AG10803 (cell line): ENCODE data around the gene SPIB.

Source experiments
- DNase-seq: peaks from one replicate; pipeline ENCODE4 v3.0.0; 2010; ENCODE audit warnings: low read depth
- H3K4me3 ChIP-seq: 2 replicates; pipeline ENCODE4 v1.5.1; 2011; ENCODE audit warnings: mild to moderate bottlenecking, low read length, control low read depth
- TF ChIP-seq, protein P1 (sequence below): conservative IDR thresholded peaks from 2 replicates; pipeline ENCODE4 v1.5.1; 2011; ENCODE audit warnings: mild to moderate bottlenecking, low read length, control low read depth, inconsistent platforms

The SPIB gene

DNA sequence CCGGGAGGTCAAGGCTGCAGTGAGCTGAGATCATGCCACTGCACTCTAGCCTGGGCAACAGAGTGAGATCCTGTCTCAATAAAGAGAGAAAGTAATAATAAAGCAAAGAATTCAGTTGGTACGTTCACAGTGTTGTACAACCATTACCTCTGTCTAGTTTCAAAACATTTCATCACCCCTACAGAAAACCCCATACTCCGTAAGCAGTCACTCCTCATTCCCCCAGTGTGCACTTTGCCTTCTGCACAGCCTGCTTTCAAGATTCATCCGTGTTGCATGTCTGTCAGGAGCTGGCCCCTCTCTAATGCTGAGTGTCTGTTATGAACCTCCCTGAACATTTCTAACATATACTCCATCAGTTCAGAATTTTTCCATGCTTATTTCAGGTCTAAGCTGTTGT is 25.1 kb upstream of the SPIB start:
- DNase-seq: no peak
- H3K4me3 ChIP-seq: no peak overlapping the region
- TF ChIP-seq, protein P1, sequence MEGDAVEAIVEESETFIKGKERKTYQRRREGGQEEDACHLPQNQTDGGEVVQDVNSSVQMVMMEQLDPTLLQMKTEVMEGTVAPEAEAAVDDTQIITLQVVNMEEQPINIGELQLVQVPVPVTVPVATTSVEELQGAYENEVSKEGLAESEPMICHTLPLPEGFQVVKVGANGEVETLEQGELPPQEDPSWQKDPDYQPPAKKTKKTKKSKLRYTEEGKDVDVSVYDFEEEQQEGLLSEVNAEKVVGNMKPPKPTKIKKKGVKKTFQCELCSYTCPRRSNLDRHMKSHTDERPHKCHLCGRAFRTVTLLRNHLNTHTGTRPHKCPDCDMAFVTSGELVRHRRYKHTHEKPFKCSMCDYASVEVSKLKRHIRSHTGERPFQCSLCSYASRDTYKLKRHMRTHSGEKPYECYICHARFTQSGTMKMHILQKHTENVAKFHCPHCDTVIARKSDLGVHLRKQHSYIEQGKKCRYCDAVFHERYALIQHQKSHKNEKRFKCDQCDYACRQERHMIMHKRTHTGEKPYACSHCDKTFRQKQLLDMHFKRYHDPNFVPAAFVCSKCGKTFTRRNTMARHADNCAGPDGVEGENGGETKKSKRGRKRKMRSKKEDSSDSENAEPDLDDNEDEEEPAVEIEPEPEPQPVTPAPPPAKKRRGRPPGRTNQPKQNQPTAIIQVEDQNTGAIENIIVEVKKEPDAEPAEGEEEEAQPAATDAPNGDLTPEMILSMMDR: no peak

DNA sequence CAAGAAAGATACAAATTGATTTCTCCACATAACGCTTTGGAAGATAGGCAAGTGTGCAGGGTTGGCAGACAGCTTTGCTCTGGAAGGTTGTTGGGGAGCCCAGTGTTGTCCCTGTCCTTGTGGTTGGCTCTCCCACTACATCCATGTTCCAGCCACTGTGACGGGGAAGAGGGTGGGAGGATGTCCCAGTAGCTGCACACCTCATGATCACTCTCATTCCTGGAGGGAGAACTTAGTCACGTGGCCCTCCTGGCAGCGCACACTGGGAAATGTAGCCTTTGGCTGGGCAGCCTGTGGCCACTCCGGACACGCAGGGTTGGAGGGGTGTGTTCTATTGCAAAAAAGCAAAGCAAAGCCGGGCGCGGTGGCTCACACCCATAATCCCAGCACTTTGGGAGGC is 24.7 kb upstream of the SPIB start:
- H3K4me3 ChIP-seq: no peak overlapping the region
- TF ChIP-seq, protein P1: no peak
- DNase-seq: no peak

- TF ChIP-seq, protein P1: no peak
- DNase-seq: no peak
- H3K4me3 ChIP-seq: no peak overlapping the region
Measured at GRCh38 chr19:50398675-50399367, 19.9 kb upstream of the SPIB start.

DNA sequence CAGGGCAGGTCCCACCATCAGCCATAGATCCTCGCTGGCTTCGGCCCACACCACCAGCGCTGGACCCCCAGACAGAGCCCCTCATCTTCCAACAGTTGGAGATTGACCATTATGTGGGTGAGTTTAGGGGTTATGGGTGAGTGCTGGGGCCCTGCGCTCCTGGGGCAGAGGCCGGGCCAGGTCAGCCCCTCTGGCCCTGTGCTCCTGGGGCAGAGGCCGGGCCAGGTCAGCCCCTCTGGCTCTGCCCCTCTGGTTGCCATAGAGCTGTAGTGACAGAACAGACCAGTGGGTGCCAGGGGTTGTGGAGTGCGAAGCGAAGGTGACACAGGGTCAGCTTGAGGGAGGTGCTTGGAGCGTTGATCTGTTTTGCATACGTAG is 19.4 kb upstream of the SPIB start:
- TF ChIP-seq, protein P1: no peak
- no peak for DNase-seq
- H3K4me3 ChIP-seq: no peak overlapping the region

DNA sequence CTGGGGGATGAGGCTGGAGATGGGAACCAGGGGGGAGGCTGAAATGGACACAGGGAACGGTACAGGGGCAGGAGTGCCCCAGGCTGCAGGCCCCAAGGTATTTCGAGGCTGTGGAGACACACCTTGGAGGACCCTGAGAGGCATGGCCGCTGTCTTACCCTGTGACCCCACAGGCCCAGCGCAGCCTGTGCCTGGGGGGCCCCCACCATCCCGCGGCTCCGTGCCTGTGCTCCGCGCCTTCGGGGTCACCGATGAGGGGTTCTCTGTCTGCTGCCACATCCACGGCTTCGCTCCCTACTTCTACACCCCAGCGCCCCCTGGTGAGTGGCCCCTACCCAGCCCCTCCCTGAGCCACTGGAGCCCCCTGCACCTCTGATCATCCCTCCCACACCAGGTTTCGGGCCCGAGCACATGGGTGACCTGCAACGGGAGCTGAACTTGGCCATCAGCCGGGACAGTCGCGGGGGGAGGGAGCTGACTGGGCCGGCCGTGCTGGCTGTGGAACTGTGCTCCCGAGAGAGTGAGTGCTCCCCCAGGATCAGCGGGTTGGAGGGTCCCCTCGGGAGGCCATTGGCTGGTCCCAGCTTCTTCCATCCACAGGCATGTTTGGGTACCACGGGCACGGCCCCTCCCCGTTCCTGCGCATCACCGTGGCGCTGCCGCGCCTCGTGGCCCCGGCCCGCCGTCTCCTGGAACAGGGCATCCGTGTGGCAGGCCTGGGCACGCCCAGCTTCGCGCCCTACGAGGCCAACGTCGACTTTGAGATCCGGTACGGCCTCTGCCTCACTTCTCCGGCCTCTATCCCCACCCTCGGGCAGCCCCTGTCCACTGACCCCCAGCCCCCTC is 16.9 kb upstream of the SPIB start:
- H3K4me3 ChIP-seq: no peak overlapping the region
- DNase-seq: no peak
- TF ChIP-seq, protein P1: no peak

DNA sequence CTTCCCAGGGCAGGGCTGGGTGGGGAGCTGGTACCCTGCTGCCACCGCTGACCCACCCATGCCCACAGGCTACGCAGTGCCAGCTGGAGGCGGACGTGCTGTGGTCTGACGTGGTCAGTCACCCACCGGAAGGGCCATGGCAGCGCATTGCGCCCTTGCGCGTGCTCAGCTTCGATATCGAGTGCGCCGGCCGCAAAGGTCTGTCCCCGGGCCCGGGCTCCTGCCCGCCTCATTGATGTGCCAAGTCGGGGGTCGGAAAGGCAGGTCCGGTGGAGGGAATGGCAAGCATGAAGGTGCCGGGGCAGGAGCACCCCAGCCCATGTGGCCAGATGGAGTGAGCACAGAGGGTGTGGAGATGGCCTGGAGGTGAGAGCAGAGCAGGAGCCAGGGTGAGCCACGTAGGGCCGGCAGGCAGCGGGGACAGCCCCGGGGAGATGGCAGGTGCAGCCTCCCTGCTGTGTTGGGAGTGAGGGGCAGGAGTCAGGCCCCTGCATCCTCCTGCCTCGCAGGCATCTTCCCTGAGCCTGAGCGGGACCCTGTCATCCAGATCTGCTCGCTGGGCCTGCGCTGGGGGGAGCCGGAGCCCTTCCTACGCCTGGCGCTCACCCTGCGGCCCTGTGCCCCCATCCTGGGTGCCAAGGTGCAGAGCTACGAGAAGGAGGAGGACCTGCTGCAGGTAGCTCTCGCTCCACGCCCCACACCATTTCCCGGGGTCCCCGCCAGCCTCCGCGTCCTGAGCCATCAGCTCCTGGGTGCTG is 16.0 kb upstream of the SPIB start:
- no peak overlapping the region for H3K4me3 ChIP-seq
- no peak for DNase-seq
- TF ChIP-seq, protein P1: no peak
